Endothelial cell of umbilical vein (primary cell): ENCODE results near the gene SHOC2. TPM values are rescaled to one million over a fixed set of nuclear protein-coding genes. Genes with fewer than 3 reads are reported as not detected.

Experiments used
- BruUV-seq: library from RNA; stranded (reverse); fragments of 400-500 nt; replicated peaks from 2 replicates; lab custom pipeline; 2021; lab: Mats Ljungman, UMichigan
- CTCF ChIA-PET: fragments of 300-600, 350-600 bp; sonication (Branson Sonifier 250); formaldehyde crosslinking; loops from one replicate; lab custom pipeline; 2021; ENCODE audit warnings: antibody characterized with exemption, inconsistent platforms; lab: Charles Lee
- POLR2A ChIA-PET: fragments of 300-600, 350-600 bp; sonication (Branson Sonifier 250); formaldehyde crosslinking; loops from one replicate; lab custom pipeline; 2021; ENCODE audit warnings: antibody characterized with exemption, inconsistent platforms; lab: Charles Lee
- DNase-seq: peaks from one replicate; pipeline ENCODE4 v3.0.0-alpha.2; 2011; ENCODE audit warnings: low read depth, low spot score
- FAIRE-seq: peaks from 2 replicates; lab custom pipeline; 2011; peaks lifted over from hg19 to GRCh38; lab: Jason Lieb, UNC
- H2AFZ ChIP-seq: 2 replicates; pipeline ENCODE4 v1.6.0; 2012; ENCODE audit warnings: low read depth, low read length, control low read depth, inconsistent platforms
- H3K27ac ChIP-seq: 2 replicates; pipeline ENCODE4 v1.5.1; 2011; ENCODE audit warnings: low read depth, mild to moderate bottlenecking, control low read depth, low read length, moderate library complexity; ENCODE audit not compliant: insufficient read depth
- H3K27me3 ChIP-seq, 2 experiments: 2 replicates each; pipeline versions ENCODE4 v1.6.0 to v1.6.1; 2011; ENCODE audit warnings: low read length in 2 of 2, mixed read lengths in 1 of 2; ENCODE audit not compliant: control insufficient read depth in 2 of 2, insufficient read depth in 2 of 2
- H3K36me3 ChIP-seq, 2 experiments: 2 replicates in 1 of 2; 3 replicates in 1 of 2; pipeline ENCODE4 v1.5.1; 2011; ENCODE audit warnings: low read length in 2 of 2, mild to moderate bottlenecking in 1 of 2, moderate library complexity in 1 of 2; ENCODE audit not compliant: control insufficient read depth in 2 of 2, insufficient read depth in 2 of 2; ENCODE audit errors: extremely low read depth in 1 of 2
- H3K4me1 ChIP-seq: 3 replicates; pipeline ENCODE4 v1.5.1; 2011; ENCODE audit warnings: mild to moderate bottlenecking, low read length; ENCODE audit not compliant: control insufficient read depth, insufficient read depth; ENCODE audit errors: extremely low read depth
- H3K4me2 ChIP-seq: 2 replicates; pipeline ENCODE4 v1.6.1; 2011; ENCODE audit warnings: low read length, control low read depth, mixed read lengths; ENCODE audit not compliant: insufficient read depth
- H3K4me3 ChIP-seq, 3 experiments: fragments of 200-600 bp in 1 of 3; sonication (generic), shearing (Covaris generic) in 1 of 3; replicated peaks in 1 of 3; 2 replicates each; pipeline ENCODE4 v1.5.1; 2011 to 2016; ENCODE audit warnings: control low read depth in 3 of 3, low read length in 3 of 3, mild to moderate bottlenecking in 2 of 3, inconsistent platforms in 1 of 3, low read depth in 1 of 3, moderate library complexity in 1 of 3; ENCODE audit not compliant: insufficient read depth in 1 of 3
- H3K79me2 ChIP-seq: 2 replicates; pipeline ENCODE4 v1.6.0; 2012; ENCODE audit warnings: low read length, inconsistent platforms; ENCODE audit not compliant: control insufficient read depth, insufficient read depth
- H3K9ac ChIP-seq: replicated peaks from 2 replicates; pipeline ENCODE3; 2011; ENCODE audit warnings: low read length, control low read depth; ENCODE audit not compliant: insufficient read depth; ENCODE audit errors: extremely low read depth
- H3K9me1 ChIP-seq: replicated peaks from 3 replicates; pipeline ENCODE4 v1.6.0; 2011; ENCODE audit warnings: mild to moderate bottlenecking, low read length; ENCODE audit not compliant: control insufficient read depth, insufficient read depth; ENCODE audit errors: extremely low read depth
- H3K9me3 ChIP-seq: replicated peaks from 2 replicates; pipeline ENCODE4 v1.5.1; 2012; ENCODE audit warnings: low read length, inconsistent platforms; ENCODE audit not compliant: control insufficient read depth, insufficient read depth
- H4K20me1 ChIP-seq: replicated peaks from 2 replicates; pipeline ENCODE3; 2011; ENCODE audit warnings: mild to moderate bottlenecking, low read length; ENCODE audit not compliant: control insufficient read depth, insufficient read depth; ENCODE audit errors: extremely low read depth
- CTCF ChIP-seq, 2 donors: IDR thresholded peaks; 1 replicate in 1 of 2; 2 replicates in 1 of 2; pipeline ENCODE4 v1.5.1; 2011; ENCODE audit warnings: low read length in 2 of 2, mild to moderate bottlenecking in 2 of 2, moderate library complexity in 2 of 2, control low read depth in 1 of 2, inconsistent platforms in 1 of 2, low read depth in 1 of 2; ENCODE audit not compliant: insufficient read depth in 1 of 2; ENCODE audit errors: extremely low read depth in 1 of 2
- EZH2 ChIP-seq: IDR thresholded peaks from 2 replicates; pipeline ENCODE4 v1.6.1; 2012; ENCODE audit warnings: borderline replicate concordance, low read depth, mild to moderate bottlenecking, moderate library complexity, low read length, inconsistent platforms; ENCODE audit not compliant: severe bottlenecking
- FOS ChIP-seq: IDR thresholded peaks from 2 replicates; pipeline ENCODE4 v1.6.1; 2011; ENCODE audit warnings: mild to moderate bottlenecking, low read length, moderate library complexity, borderline replicate concordance; ENCODE audit not compliant: insufficient read depth
- GATA2 ChIP-seq: IDR thresholded peaks from 2 replicates; pipeline ENCODE4 v1.7.0; 2011; ENCODE audit warnings: low read depth, mild to moderate bottlenecking, moderate library complexity, mixed read lengths, low read length; ENCODE audit not compliant: insufficient read length, insufficient read depth
- JUN ChIP-seq: IDR thresholded peaks from 2 replicates; pipeline ENCODE4 v1.6.1; 2011; ENCODE audit warnings: borderline replicate concordance, low read depth; ENCODE audit not compliant: insufficient read length, insufficient read depth
- MAX ChIP-seq: IDR thresholded peaks from 2 replicates; pipeline ENCODE4 v1.6.1; 2011; ENCODE audit not compliant: insufficient read depth, insufficient read length
- MYC ChIP-seq: IDR thresholded peaks from one replicate; pipeline ENCODE4 v1.6.1; 2011; ENCODE audit warnings: mild to moderate bottlenecking, low read depth, low read length
- POLR2A ChIP-seq: IDR thresholded peaks from 2 replicates; pipeline ENCODE4 v1.6.1; 2012; ENCODE audit warnings: low read depth, mild to moderate bottlenecking, control low read depth, low read length
- POLR2AphosphoS5 ChIP-seq: IDR thresholded peaks from 2 replicates; pipeline ENCODE4 v1.6.1; 2012; ENCODE audit warnings: low read depth, mild to moderate bottlenecking, control low read depth, low read length, moderate library complexity; ENCODE audit not compliant: insufficient read depth
- dilution Hi-C: fragments of 300-500 bp; cut with MboI; formaldehyde crosslinking; loops from one replicate; pipeline ENCODE4 v1.15.0; 2019; ENCODE audit warnings: low sequenced_read_pairs; ENCODE audit not compliant: extremely low pct_ligation_motif_present
- intact Hi-C: fragments of 100-400 bp; cut with micrococcal nuclease; formaldehyde crosslinking; loops from one replicate; pipeline ENCODE4 v1.10.0; 2022
- polyA plus RNA-seq, 4 experiments: library from polyadenylated mRNA; depleted of rRNA in 3 of 4; stranded (reverse) in 3 of 4; unstranded in 1 of 4; fragments of >200 nt; gene quantifications; 2 replicates each; pipeline versions ENCODE4 v1.2.1 to v1.2.3, GENCODE V29; 2011 to 2012; ENCODE audit warnings: missing spikeins in 1 of 4
- total RNA-seq: library from RNA; stranded (reverse); gene quantifications from 2 replicates; pipeline ENCODE4 v1.2.3, GENCODE V29; 2021

The SHOC2 gene
- total and polyA plus RNA-seq, 2 donors (not counting 3 experiments of a cell fraction or from before 2014, with no cell fraction given): 13.0 to 37.1 TPM

GRCh38 chr10:110947061-110947595 lies 27.7 kb downstream of the SHOC2 start:
- no peaks in the 10 kb centered on the region for H3K4me1 ChIP-seq
- H3K79me2 ChIP-seq: peaks cover 49% of the 10 kb centered on the region
- no peaks in the 10 kb centered on the region for H3K36me3 ChIP-seq
- FAIRE-seq (no peak), DNase-seq (no peak)
- no TSS peak for BruUV-seq
- dilution Hi-C loops: no loop called here
- no peak overlapping the region for H3K9ac ChIP-seq
- peaks cover 9% of the 10 kb centered on the region for H4K20me1 ChIP-seq
- no peak for TF ChIP-seq JUN
- no peak for TF ChIP-seq FOS
- no peak for TF ChIP-seq POLR2A
- no peak for TF ChIP-seq POLR2AphosphoS5
- TF ChIP-seq EZH2: no peak
- TF ChIP-seq MAX: no peak
- TF ChIP-seq MYC: no peak
- no peak for TF ChIP-seq GATA2
- no peak for TF ChIP-seq CTCF (IDR thresholded peaks at IDR 0.05; ENCODE audit: extremely low read depth in 1 of 2, insufficient read depth in 1 of 2, low read depth in 1 of 2, low read length in 2 of 2)
- H3K4me3 ChIP-seq: no peak overlapping the region
- H3K9me1 ChIP-seq: no peaks in the 10 kb centered on the region
- no peaks in the 10 kb centered on the region for H3K9me3 ChIP-seq
- no peak overlapping the region for H2AFZ ChIP-seq
- intact Hi-C loops: no loop called here
- no peak overlapping the region for H3K4me2 ChIP-seq
- H3K27me3 ChIP-seq: no peaks in the 10 kb centered on the region
- ChIA-PET CTCF (no interaction called here), POLR2A (no interaction called here)
- H3K27ac ChIP-seq: no peak overlapping the region
